Esophagus (tissue), 2 donors: ENCODE results near the gene TMEM179. TPM values are rescaled to one million over a fixed set of nuclear protein-coding genes. Genes with fewer than 3 reads are reported as not detected.

Source experiments
- H3K27ac ChIP-seq, 2 donors: one replicate each; pipeline ENCODE4 v1.5.1; 2013; ENCODE audit warnings: low read depth in 2 of 2, mild to moderate bottlenecking in 2 of 2, inconsistent platforms in 1 of 2, low read length in 1 of 2, moderate library complexity in 1 of 2
- H3K27me3 ChIP-seq, 2 donors: one replicate each; pipeline ENCODE4 v1.6.1; 2013; ENCODE audit warnings: low read length in 2 of 2, control low read depth in 1 of 2, mild to moderate bottlenecking in 1 of 2; ENCODE audit not compliant: insufficient read depth in 2 of 2, control insufficient read depth in 1 of 2
- H3K36me3 ChIP-seq, 2 donors: one replicate each; pipeline ENCODE4 v1.6.1; 2013; ENCODE audit warnings: low read length in 1 of 2; ENCODE audit not compliant: control insufficient read depth in 2 of 2, insufficient read depth in 2 of 2
- H3K4me1 ChIP-seq, 2 donors: one replicate each; pipeline ENCODE4 v1.6.1; 2013; ENCODE audit warnings: low read length in 1 of 2; ENCODE audit not compliant: control insufficient read depth in 2 of 2, insufficient read depth in 2 of 2
- H3K4me3 ChIP-seq, 2 donors: one replicate each; pipeline ENCODE4 v1.5.1; 2013; ENCODE audit warnings: low read length in 2 of 2, mild to moderate bottlenecking in 2 of 2, low read depth in 1 of 2, moderate library complexity in 1 of 2
- H3K9me3 ChIP-seq, 2 donors: one replicate each; pipeline ENCODE4 v1.6.1; 2013; ENCODE audit warnings: mild to moderate bottlenecking in 2 of 2, low read depth in 1 of 2, low read length in 1 of 2, moderate library complexity in 1 of 2; ENCODE audit not compliant: control insufficient read depth in 2 of 2, insufficient read depth in 1 of 2
- WGBS, 2 donors: extraction: QIAGEN DNeasy Blood & Tissue Kit; methylation state at CpG; one replicate each; pipeline ENCODE4 v1.1.7; 2013; 5-methylcytosine and 5-hydroxymethylcytosine counted together
- polyA plus RNA-seq, 2 donors: library from polyadenylated mRNA; stranded (reverse); fragments of 200-250 nt; gene quantifications; one replicate each; pipeline ENCODE4 v1.2.3, GENCODE V29; 2013
- donor health status: healthy with polysubstance abuse.
- donor health status: Bipolar disorder and iron deficiency.

The TMEM179 gene
- polyA plus RNA-seq, 2 donors: 0.02 to 0.06 TPM

DNA sequence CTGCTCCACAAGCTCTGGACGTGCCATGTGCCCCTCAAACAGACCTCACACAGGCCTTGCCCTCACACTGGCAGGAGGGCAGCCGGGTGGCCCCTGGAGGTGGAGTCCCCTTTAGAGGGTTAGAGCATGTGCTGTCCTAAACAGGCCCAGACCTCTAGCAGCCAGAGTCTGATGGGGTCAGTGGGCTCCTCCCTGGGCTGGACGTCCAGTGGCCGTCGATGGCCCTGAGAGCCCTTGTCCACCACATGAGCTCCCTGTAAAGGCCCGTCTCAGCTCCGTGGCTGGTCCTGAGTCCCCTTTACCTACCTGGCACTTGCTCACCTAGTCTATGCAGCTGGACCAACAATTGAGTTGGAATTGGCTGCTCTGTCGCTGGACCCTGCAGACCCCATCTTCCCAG lies 3.8 kb downstream of the TMEM179 start:
- H3K4me1 ChIP-seq: no peaks in the 10 kb centered on the region
- no peak overlapping the region for H3K4me3 ChIP-seq
- peaks cover 4 to 5% of the 10 kb centered on the region in 2 donors for H3K27me3 ChIP-seq
- H3K36me3 ChIP-seq: no peaks in the 10 kb centered on the region
- no peaks in the 10 kb centered on the region for H3K9me3 ChIP-seq
- no peak overlapping the region for H3K27ac ChIP-seq
- WGBS, 2 donors: 79 to 80% methylated on average over 8 of the region's 8 CpGs

GRCh38 chr14:104600141-104600643 lies 4.4 kb downstream of the TMEM179 start:
- 13 to 28% methylated on average over 14 of the region's 14 CpGs for WGBS, 2 donors
- Histone ChIP-seq H3K36me3 (no peaks in the 10 kb centered on the region), H3K4me3 (no peak overlapping the region), H3K4me1 (no peaks in the 10 kb centered on the region), H3K27ac (no peak overlapping the region), H3K9me3 (no peaks in the 10 kb centered on the region), H3K27me3 (peaks cover 4 to 5% of the 10 kb centered on the region in 2 donors)

GRCh38 chr14:104599446-104599845 lies 5.1 kb downstream of the TMEM179 start:
- Histone ChIP-seq H3K36me3 (no peaks in the 10 kb centered on the region), H3K9me3 (no peaks in the 10 kb centered on the region), H3K4me1 (no peaks in the 10 kb centered on the region), H3K27ac (no peak overlapping the region), H3K27me3 (peaks cover 0 to 5% of the 10 kb centered on the region in 2 donors), H3K4me3 (no peak overlapping the region)
- 92 to 93% methylated on average over 7 of the region's 7 CpGs for WGBS, 2 donors

- WGBS, 2 donors: 77 to 82% methylated on average over 12 of the region's 12 CpGs
- Histone ChIP-seq H3K9me3 (no peaks in the 10 kb centered on the region), H3K36me3 (no peaks in the 10 kb centered on the region), H3K4me1 (no peaks in the 10 kb centered on the region), H3K27ac (no peak overlapping the region), H3K27me3 (peaks cover 0 to 5% of the 10 kb centered on the region in 2 donors), H3K4me3 (no peak overlapping the region)
These were observed 5.7 kb downstream of the TMEM179 start for GRCh38 chr14:104598910-104599273.

GRCh38 chr14:104598039-104598909 lies 6.3 kb downstream of the TMEM179 start:
- Histone ChIP-seq H3K4me1 (no peaks in the 10 kb centered on the region), H3K36me3 (no peaks in the 10 kb centered on the region), H3K27me3 (peaks cover 0 to 5% of the 10 kb centered on the region in 2 donors), H3K4me3 (no peak overlapping the region), H3K9me3 (no peaks in the 10 kb centered on the region), H3K27ac (no peak overlapping the region)
- 46 to 49% methylated on average over 26 to 28 of the region's 28 CpGs for WGBS, 2 donors

GRCh38 chr14:104597576-104597975 lies 7.0 kb downstream of the TMEM179 start:
- Histone ChIP-seq H3K4me1 (no peaks in the 10 kb centered on the region), H3K4me3 (no peak overlapping the region), H3K27me3 (peaks cover 0 to 5% of the 10 kb centered on the region in 2 donors), H3K36me3 (no peaks in the 10 kb centered on the region), H3K9me3 (no peaks in the 10 kb centered on the region), H3K27ac (no peak overlapping the region)
- 85 to 86% methylated on average over 11 of the region's 11 CpGs for WGBS, 2 donors

DNA sequence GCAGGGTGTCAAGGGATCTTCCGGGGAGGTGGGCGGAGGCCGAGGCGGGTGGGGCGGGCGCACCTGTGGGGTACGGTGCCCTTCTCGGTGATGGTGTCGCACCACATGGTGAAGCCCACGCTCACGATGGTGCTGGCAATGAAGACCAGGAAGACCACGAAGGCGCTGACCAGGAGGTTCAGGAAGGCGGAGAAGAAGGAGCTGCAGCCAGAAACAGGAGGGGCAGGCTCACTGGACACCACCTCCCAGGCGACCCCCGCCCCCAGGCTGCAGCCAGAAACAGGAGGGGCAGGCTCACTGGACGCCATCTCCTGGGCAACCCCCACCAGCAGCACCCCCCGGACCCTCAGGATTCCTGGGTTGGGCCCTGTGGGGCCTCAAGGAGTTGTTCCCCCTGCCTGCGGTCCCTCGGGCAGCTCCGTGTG lies 7.6 kb downstream of the TMEM179 start:
- Histone ChIP-seq H3K4me3 (no peak overlapping the region), H3K27me3 (peaks cover 0 to 5% of the 10 kb centered on the region in 2 donors), H3K4me1 (no peaks in the 10 kb centered on the region), H3K36me3 (no peaks in the 10 kb centered on the region), H3K27ac (no peak overlapping the region), H3K9me3 (no peaks in the 10 kb centered on the region)
- 81 to 82% methylated on average over 18 to 21 of the region's 21 CpGs for WGBS, 2 donors

DNA sequence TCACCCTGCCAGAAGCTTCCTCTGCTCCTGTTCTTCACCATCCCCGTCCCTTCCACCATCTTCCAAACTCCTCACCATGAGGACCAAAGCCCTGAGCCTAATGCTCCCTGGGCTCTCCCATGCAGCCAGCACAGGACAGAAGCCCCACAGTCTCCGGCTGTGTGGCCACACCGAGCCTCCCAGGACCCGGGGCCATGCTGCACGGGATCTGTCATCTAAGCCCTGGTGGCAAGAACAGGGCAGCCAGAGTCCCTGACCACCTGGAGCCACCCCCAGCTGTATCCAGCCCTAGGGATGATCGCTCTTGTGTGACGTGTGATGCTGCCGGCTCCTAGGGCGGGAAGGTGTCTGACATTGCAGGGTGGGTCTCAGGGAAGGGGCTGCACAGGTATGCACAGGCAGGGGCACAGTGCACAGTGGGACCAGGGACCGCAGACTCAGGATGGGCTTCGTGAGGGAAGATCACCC lies 8.1 kb downstream of the TMEM179 start:
- whole genome bisulfite sequencing, 2 donors: 79 to 81% methylated on average over 8 to 11 of the region's 11 CpGs
- no peaks in the 10 kb centered on the region for H3K36me3 ChIP-seq
- H3K4me3 ChIP-seq: no peak overlapping the region
- H3K4me1 ChIP-seq: no peaks in the 10 kb centered on the region
- no peaks in the 10 kb centered on the region for H3K9me3 ChIP-seq
- no peak overlapping the region for H3K27ac ChIP-seq
- H3K27me3 ChIP-seq: peaks cover 0 to 5% of the 10 kb centered on the region in 2 donors

DNA sequence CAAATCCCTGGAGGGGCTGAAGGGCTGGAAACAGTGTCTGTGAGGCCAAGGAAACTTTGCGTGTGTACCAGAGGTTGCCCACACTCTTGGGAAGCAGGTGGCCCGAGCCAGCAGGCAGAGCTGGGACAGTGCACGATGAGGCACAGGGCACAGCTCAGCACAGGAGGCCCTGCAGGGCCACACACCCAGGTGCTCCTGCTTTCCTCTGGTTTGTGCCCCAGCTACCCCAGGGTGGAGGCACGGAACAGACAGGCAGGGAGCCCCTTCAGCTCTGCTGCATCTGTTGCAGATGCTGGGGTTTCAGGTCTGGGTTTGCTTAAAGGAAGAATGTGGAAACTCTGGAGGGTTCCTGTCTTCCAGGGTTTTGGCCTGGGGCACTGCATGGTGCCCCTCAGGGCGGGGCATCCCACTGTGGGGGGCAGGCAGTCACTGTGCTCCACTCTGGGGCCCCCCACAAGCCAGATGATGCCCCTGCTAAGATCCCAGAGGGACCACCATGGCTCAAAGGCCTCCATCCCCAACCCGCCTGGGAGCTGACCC lies 8.6 kb downstream of the TMEM179 start:
- Histone ChIP-seq H3K9me3 (no peaks in the 10 kb centered on the region), H3K27me3 (peaks cover 0 to 5% of the 10 kb centered on the region in 2 donors), H3K36me3 (no peaks in the 10 kb centered on the region), H3K27ac (no peak overlapping the region), H3K4me3 (no peak overlapping the region), H3K4me1 (no peaks in the 10 kb centered on the region)
- WGBS, 2 donors: 77% methylated on average over 6 of the region's 6 CpGs
